ENCODE results near the gene RNF213. TPM values are rescaled to one million over a fixed set of nuclear protein-coding genes. Genes with fewer than 3 reads are reported as not detected.
A peak's percentile ranks its signal among the peaks of the same experiment; 100 is the strongest.

RNF213 gene
- total RNA-seq, 1 experiment from 2014 or later = 70.5 TPM

GRCh38 chr17:80261159-80261894 is 675 bp downstream of the RNF213 start (continued):
- TF ChIP-seq, protein P1, sequence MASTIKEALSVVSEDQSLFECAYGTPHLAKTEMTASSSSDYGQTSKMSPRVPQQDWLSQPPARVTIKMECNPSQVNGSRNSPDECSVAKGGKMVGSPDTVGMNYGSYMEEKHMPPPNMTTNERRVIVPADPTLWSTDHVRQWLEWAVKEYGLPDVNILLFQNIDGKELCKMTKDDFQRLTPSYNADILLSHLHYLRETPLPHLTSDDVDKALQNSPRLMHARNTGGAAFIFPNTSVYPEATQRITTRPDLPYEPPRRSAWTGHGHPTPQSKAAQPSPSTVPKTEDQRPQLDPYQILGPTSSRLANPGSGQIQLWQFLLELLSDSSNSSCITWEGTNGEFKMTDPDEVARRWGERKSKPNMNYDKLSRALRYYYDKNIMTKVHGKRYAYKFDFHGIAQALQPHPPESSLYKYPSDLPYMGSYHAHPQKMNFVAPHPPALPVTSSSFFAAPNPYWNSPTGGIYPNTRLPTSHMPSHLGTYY (CRISPR knock-in tag; IDR thresholded peaks at IDR 0.05) = 0 out of 2 replicates have a peak, but pooled peaks have one; percentile 40
- TF ChIP-seq E2F5 (CRISPR knock-in tag; IDR thresholded peaks at IDR 0.05) (0 out of 2 replicates have a peak, but pooled peaks have one; percentile 32), FOXK1 (CRISPR knock-in tag; IDR thresholded peaks at IDR 0.05) (peak; percentile 94), ZNF671 (CRISPR knock-in tag; IDR thresholded peaks at IDR 0.05) (no peak), USF2 (CRISPR knock-in tag; IDR thresholded peaks at IDR 0.05) (no peak; the same call in 1 of the 2 replicates), ESRRA (CRISPR knock-in tag; IDR thresholded peaks at IDR 0.05; ENCODE audit: borderline replicate concordance) (peak; percentile 69; the same call in 1 of the 2 replicates), ETV6 (CRISPR knock-in tag; IDR thresholded peaks at IDR 0.05) (0 out of 2 replicates have a peak, but pooled peaks have one; percentile 20), ZSCAN18 (CRISPR knock-in tag; IDR thresholded peaks at IDR 0.05) (no peak), TEAD1 (CRISPR knock-in tag; IDR thresholded peaks at IDR 0.05) (0 out of 2 replicates have a peak, but pooled peaks have one; percentile 52), ZNF138 (CRISPR knock-in tag; conservative IDR thresholded peaks at IDR 0.05) (no peak)
- TF ChIP-seq, protein P2, sequence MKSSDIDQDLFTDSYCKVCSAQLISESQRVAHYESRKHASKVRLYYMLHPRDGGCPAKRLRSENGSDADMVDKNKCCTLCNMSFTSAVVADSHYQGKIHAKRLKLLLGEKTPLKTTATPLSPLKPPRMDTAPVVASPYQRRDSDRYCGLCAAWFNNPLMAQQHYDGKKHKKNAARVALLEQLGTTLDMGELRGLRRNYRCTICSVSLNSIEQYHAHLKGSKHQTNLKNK (CRISPR knock-in tag; IDR thresholded peaks at IDR 0.05) = no peak
- TF ChIP-seq, protein P3, sequence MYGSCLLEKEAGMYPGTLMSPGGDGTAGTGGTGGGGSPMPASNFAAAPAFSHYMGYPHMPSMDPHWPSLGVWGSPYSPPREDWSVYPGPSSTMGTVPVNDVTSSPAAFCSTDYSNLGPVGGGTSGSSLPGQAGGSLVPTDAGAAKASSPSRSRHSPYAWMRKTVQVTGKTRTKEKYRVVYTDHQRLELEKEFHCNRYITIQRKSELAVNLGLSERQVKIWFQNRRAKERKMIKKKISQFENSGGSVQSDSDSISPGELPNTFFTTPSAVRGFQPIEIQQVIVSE (CRISPR knock-in tag; IDR thresholded peaks at IDR 0.05; ENCODE audit: borderline replicate concordance) = no peak
- TF ChIP-seq, protein P4, sequence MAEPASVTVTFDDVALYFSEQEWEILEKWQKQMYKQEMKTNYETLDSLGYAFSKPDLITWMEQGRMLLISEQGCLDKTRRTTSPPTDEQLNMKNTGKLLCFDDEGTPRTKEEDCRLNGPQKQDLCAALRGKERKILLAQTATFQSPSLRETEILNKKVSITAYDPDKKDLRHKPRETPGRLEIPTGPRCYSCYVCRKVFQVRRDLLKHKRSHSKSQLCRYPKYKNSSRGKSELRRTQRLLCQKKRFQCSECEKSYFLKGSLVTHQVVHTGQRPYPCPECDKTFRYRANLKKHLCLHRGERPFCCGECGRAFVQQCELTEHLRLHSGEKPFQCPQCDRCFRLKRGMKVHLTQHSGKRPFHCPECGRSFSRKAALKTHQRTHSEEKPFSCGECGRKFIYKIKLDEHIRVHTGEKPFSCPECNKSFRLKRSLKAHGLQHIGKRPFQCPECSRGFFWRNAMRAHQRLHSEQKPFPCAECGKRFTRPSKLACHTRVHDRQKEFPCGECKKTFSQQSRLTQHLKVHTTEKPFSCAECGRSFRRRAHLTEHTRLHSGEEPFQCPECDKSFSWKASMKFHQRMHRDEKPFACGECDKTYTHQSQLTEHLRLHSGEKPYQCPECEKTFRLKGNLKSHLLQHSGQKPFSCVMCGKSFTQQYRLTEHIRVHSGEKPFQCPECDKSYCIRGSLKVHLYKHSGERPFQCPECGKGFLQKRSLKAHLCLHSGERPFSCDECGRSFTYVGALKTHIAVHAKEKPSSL (CRISPR knock-in tag; conservative IDR thresholded peaks at IDR 0.05) = no peak

- Mint-ChIP-seq H3K27me3 (ENCODE audit: low read depth) (no peaks in the 10 kb centered on the region), H3K36me3 (peaks cover 19% of the 10 kb centered on the region), H3K4me1 (peaks cover 60% of the 10 kb centered on the region), H3K4me3 (peak overlapping the region; percentile 80), H3K9me3 (no peaks in the 10 kb centered on the region), H3K27ac (peak overlapping the region; percentile 99)
- ChIA-PET CTCF (interaction anchor here (0.6 to 2.3 kb wide), 3 partner anchors 8 to 137 kb away, joined by 3 to 9 read pairs (median 3); no protein-coding TSS in a partner anchor), POLR2A (interaction anchor here (0.6 to 1.3 kb wide), 2 partner anchors 9 to 1862 kb away, joined by 4 to 6 read pairs; no protein-coding TSS in a partner anchor)
- ATAC-seq (no peak), DNase-seq (ENCODE audit: low spot score) (no peak)
- TF ChIP-seq ZNF416 (CRISPR knock-in tag; IDR thresholded peaks at IDR 0.05) = no peak
- no peak for TF ChIP-seq MYBL2 (CRISPR knock-in tag; IDR thresholded peaks at IDR 0.05)
- peak; percentile 68; the same call in 1 of the 2 replicates for TF ChIP-seq GTF2I (CRISPR knock-in tag; conservative IDR thresholded peaks at IDR 0.05)
These were observed 1.2 kb downstream of the RNF213 start for GRCh38 chr17:80261895-80262279.

All from WTC11 (cell line).